OCI-LY1 (cell line): ENCODE measurements around the gene KRTAP10-8.

Experiments
- H2AFZ ChIP-seq: fragments of 200-600 bp; sonication (generic), shearing (Covaris generic); 2 replicates; pipeline ENCODE4 v1.6.0; 2014; ENCODE audit warnings: antibody characterized with exemption, mild to moderate bottlenecking, low read length
- H3F3A ChIP-seq: fragments of 200-600 bp; sonication (generic), shearing (Covaris generic); 2 replicates; pipeline ENCODE4 v1.6.0; 2014; ENCODE audit warnings: mild to moderate bottlenecking, antibody characterized with exemption, low read length, moderate library complexity; ENCODE audit not compliant: insufficient read depth
- H3K27ac ChIP-seq: fragments of 200-600 bp; sonication (generic); 2 replicates; pipeline ENCODE4 v1.5.1; 2014; ENCODE audit warnings: low read length, mixed run types, mild to moderate bottlenecking, low read depth; ENCODE audit not compliant: poor library complexity, severe bottlenecking
- H3K27me3 ChIP-seq: fragments of 200-600 bp; sonication (generic); 2 replicates; pipeline ENCODE4 v1.6.0; 2014; ENCODE audit warnings: antibody characterized with exemption, mild to moderate bottlenecking, low read length, moderate library complexity; ENCODE audit not compliant: insufficient read depth
- H3K36me3 ChIP-seq: fragments of 200-600 bp; sonication (generic); 2 replicates; pipeline ENCODE4 v1.6.1; 2014; ENCODE audit warnings: mild to moderate bottlenecking, antibody characterized with exemption, low read length, moderate library complexity, mixed read lengths; ENCODE audit not compliant: insufficient read depth
- H3K4me1 ChIP-seq: fragments of 200-600 bp; sonication (generic); 2 replicates; pipeline ENCODE4 v1.5.1; 2014; ENCODE audit warnings: mild to moderate bottlenecking, low read length, moderate library complexity; ENCODE audit not compliant: insufficient read depth, severe bottlenecking
- H3K4me2 ChIP-seq: fragments of 200-600 bp; sonication (generic), shearing (Covaris generic); 2 replicates; pipeline ENCODE4 v1.6.1; 2014; ENCODE audit warnings: low read length
- H3K4me3 ChIP-seq: fragments of 200-600 bp; sonication (generic); 2 replicates; pipeline ENCODE4 v1.5.1; 2014; ENCODE audit warnings: low read length, low read depth, mild to moderate bottlenecking, mixed read lengths; ENCODE audit not compliant: poor library complexity, severe bottlenecking
- H3K79me2 ChIP-seq: fragments of 200-600 bp; shearing (Covaris generic); 2 replicates; pipeline ENCODE4 v1.6.1; 2016; ENCODE audit warnings: mixed run types, low read length, mixed read lengths; ENCODE audit not compliant: insufficient read depth
- H3K9ac ChIP-seq: fragments of 200-600 bp; sonication (generic), shearing (Covaris generic); 2 replicates; pipeline ENCODE4 v1.6.1; 2014; ENCODE audit warnings: mild to moderate bottlenecking, low read length, mixed read lengths
- H3K9me2 ChIP-seq: fragments of 200-600 bp; sonication (generic), shearing (Covaris generic); 2 replicates; pipeline ENCODE4 v1.6.1; 2014; ENCODE audit warnings: low read depth, mild to moderate bottlenecking, low read length, mixed read lengths
- H3K9me3 ChIP-seq: fragments of 200-600 bp; shearing (Covaris generic); 2 replicates; pipeline ENCODE4 v1.6.1; 2014; ENCODE audit warnings: low read length, mixed read lengths
- H4K20me1 ChIP-seq: fragments of 200-600 bp; sonication (generic), shearing (Covaris generic); 2 replicates; pipeline ENCODE4 v1.6.0; 2016; ENCODE audit warnings: mild to moderate bottlenecking, low read length; ENCODE audit not compliant: insufficient read depth
- EZH2 ChIP-seq: fragments of 200-600 bp; sonication (generic), shearing (Covaris generic); IDR thresholded peaks from 2 replicates; pipeline ENCODE4 v1.8.0; 2017; ENCODE audit warnings: borderline replicate concordance, mixed run types, mild to moderate bottlenecking, antibody characterized with exemption, low read length, moderate library complexity, mixed read lengths
- TF ChIP-seq, protein P1 (sequence below): fragments of 200-600 bp; sonication (generic), shearing (Covaris generic); IDR thresholded peaks from 2 replicates; pipeline ENCODE4 v1.5.1; 2017; ENCODE audit warnings: mild to moderate bottlenecking, antibody characterized with exemption, low read length, moderate library complexity, mixed read lengths

The KRTAP10-8 gene

DNA sequence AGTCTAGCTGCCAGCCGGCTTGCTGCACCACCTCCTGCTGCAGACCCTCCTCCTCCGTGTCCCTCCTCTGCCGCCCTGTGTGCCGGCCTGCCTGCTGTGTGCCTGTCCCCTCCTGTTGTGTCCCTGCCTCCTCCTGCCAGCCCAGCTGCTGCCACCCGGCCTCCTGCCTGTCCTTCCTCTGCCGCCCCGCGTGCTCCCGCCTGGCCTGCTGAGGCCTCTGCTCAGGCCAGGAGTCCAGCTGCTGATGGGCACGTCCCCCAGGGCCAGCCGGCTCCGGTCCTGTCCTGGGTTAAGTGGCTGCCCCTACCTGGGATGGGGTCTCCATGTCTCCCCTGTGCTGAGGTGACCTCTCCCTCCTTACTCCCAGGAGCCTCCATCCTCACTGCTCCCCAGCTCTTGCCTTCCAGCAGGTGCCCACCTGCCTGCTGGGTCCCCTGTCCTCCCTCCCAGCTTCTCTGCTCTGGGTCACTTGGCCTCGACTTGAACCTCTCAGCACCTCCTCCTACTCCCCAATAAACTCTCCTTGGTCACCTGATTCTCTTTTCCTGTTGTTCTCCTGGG is 870 bp downstream of the KRTAP10-8 start:
- 0 out of 2 replicates have a peak, but pooled peaks cover 2% of the 10 kb centered on the region for H3K9me3 ChIP-seq
- H4K20me1 ChIP-seq = no peaks in the 10 kb centered on the region
- H3K4me1 ChIP-seq = no peaks in the 10 kb centered on the region
- H3K27me3 ChIP-seq = no peaks in the 10 kb centered on the region
- no peaks in the 10 kb centered on the region for H3F3A ChIP-seq
- no peak overlapping the region for H3K4me2 ChIP-seq
- H3K36me3 ChIP-seq = no peaks in the 10 kb centered on the region
- H3K79me2 ChIP-seq = no peaks in the 10 kb centered on the region
- H2AFZ ChIP-seq = no peak overlapping the region
- H3K27ac ChIP-seq = no peak overlapping the region
- TF ChIP-seq, protein P1, sequence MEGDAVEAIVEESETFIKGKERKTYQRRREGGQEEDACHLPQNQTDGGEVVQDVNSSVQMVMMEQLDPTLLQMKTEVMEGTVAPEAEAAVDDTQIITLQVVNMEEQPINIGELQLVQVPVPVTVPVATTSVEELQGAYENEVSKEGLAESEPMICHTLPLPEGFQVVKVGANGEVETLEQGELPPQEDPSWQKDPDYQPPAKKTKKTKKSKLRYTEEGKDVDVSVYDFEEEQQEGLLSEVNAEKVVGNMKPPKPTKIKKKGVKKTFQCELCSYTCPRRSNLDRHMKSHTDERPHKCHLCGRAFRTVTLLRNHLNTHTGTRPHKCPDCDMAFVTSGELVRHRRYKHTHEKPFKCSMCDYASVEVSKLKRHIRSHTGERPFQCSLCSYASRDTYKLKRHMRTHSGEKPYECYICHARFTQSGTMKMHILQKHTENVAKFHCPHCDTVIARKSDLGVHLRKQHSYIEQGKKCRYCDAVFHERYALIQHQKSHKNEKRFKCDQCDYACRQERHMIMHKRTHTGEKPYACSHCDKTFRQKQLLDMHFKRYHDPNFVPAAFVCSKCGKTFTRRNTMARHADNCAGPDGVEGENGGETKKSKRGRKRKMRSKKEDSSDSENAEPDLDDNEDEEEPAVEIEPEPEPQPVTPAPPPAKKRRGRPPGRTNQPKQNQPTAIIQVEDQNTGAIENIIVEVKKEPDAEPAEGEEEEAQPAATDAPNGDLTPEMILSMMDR = no peak
- no peak for TF ChIP-seq EZH2
- H3K9me2 ChIP-seq = no peaks in the 10 kb centered on the region
- H3K4me3 ChIP-seq = no peak overlapping the region
- H3K9ac ChIP-seq = no peak overlapping the region

DNA sequence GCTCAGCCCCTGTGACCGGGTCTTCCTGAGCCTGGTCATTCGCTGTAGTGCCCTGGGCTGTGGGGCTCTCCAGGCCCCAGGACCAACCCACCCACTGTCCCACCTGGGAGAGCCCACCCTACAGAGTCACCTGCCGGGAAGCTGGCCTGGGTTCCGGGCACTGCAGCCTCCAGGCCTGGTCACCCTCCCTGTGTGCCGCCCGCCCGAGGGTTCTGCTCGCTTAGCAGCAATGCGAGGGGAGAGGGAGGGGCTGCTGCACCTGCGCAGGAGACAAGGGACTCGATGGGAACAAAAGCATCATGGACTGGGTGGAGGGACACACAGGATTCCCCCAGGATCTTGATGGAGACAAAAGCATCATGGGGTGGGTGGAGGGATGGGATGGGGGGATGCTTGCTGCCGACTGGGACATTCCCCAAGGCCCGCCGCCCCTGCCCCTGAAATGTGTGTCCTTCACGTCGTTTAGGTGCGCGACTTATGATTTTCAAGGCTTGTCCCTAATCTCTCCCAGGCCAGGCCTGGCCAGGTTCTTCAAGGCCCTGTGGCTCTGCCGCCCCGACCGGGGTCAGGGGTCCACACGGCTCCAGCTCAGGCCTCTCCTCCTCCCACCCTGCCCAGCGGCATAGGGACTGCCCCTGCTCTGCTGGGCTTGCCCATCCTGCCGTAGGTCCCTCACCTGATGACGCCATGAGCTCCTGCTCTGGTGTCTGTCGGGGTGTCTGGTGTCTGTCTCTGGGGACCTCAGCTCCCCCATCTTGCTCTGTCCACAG is 1.7 kb downstream of the KRTAP10-8 start:
- no peaks in the 10 kb centered on the region for H3K9me2 ChIP-seq
- TF ChIP-seq EZH2 = no peak
- TF ChIP-seq, protein P1 = no peak
- no peaks in the 10 kb centered on the region for H3F3A ChIP-seq

DNA sequence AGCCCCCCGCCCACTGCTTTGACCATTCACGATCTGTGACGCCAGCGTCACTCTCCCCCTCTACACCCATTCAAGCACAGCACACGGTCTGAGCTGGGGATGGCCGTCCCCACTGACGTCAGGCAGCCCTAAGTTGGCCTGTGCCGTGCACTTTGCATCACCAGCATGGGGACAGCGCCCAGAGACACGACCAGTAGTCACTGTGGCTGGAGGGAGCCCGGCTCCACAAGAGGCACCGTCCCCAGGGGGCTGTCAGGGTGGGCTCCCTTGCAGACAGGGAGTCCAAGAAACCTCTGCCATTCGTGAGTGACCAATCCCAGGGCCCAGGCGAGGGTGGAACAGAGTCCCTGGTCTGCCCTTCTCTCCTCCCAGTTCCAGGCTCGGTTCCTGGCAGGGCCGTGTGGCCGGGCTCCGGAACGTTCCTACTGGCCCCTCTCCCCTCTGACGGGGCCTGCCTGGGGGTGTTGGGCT is 2.3 kb downstream of the KRTAP10-8 start:
- no peak overlapping the region for H3K9ac ChIP-seq
- no peak for TF ChIP-seq EZH2
- TF ChIP-seq, protein P1 = no peak
- H3K4me2 ChIP-seq = no peak overlapping the region
- no peak overlapping the region for H3K27ac ChIP-seq
- no peak overlapping the region for H3K4me3 ChIP-seq
- H3K79me2 ChIP-seq = no peaks in the 10 kb centered on the region
- no peaks in the 10 kb centered on the region for H3K27me3 ChIP-seq
- H3K4me1 ChIP-seq = peaks cover 6% of the 10 kb centered on the region
- H3F3A ChIP-seq = no peaks in the 10 kb centered on the region
- no peaks in the 10 kb centered on the region for H4K20me1 ChIP-seq
- no peaks in the 10 kb centered on the region for H3K9me2 ChIP-seq
- H2AFZ ChIP-seq = no peak overlapping the region
- H3K9me3 ChIP-seq = 0 out of 2 replicates have a peak, but pooled peaks cover 2% of the 10 kb centered on the region
- no peaks in the 10 kb centered on the region for H3K36me3 ChIP-seq

More for the DNA sequence above, 1.7 kb downstream of the KRTAP10-8 start:
- Histone ChIP-seq H3K79me2 (no peaks in the 10 kb centered on the region), H3K4me2 (no peak overlapping the region), H4K20me1 (no peaks in the 10 kb centered on the region), H3K27me3 (no peaks in the 10 kb centered on the region), H3K4me3 (no peak overlapping the region), H3K9ac (no peak overlapping the region), H3K4me1 (peaks cover under 1% of the 10 kb centered on the region), H3K27ac (no peak overlapping the region), H3K9me3 (0 out of 2 replicates have a peak, but pooled peaks cover 2% of the 10 kb centered on the region), H2AFZ (no peak overlapping the region), H3K36me3 (no peaks in the 10 kb centered on the region)
